CD1c-positive myeloid dendritic cell (primary cell): Measurements from ENCODE around the gene SSTR5.

Experiments used
- DNase-seq: peaks from one replicate; pipeline ENCODE4 v3.0.0-alpha.2; 2016; ENCODE audit errors: extremely low spot score

Gene SSTR5

GRCh38 chr16:1054660-1055556, 17.6 kb upstream of the SSTR5 start:
- peak; percentile 44 for DNase-seq

- no peak for DNase-seq
Observed at GRCh38 chr16:1055557-1055924, 17.0 kb upstream of the SSTR5 start.

- DNase-seq = no peak
Observed at GRCh38 chr16:1056196-1056595, 16.4 kb upstream of the SSTR5 start.

- DNase-seq = peak; percentile 44
Observed at GRCh38 chr16:1057252-1057932, 15.2 kb upstream of the SSTR5 start.

- no peak for DNase-seq
Observed at GRCh38 chr16:1058216-1058615, 14.3 kb upstream of the SSTR5 start.

GRCh38 chr16:1059310-1059709, 13.2 kb upstream of the SSTR5 start:
- DNase-seq = no peak

GRCh38 chr16:1060416-1061340, 11.9 kb upstream of the SSTR5 start:
- no peak for DNase-seq

GRCh38 chr16:1061769-1062505, 10.6 kb upstream of the SSTR5 start:
- DNase-seq = no peak

GRCh38 chr16:1062895-1063294, 9.7 kb upstream of the SSTR5 start:
- no peak for DNase-seq

GRCh38 chr16:1063728-1064127, 8.8 kb upstream of the SSTR5 start:
- DNase-seq = no peak

- DNase-seq = no peak
Observed at GRCh38 chr16:1065469-1066128, 6.9 kb upstream of the SSTR5 start.

- DNase-seq = no peak
Observed at GRCh38 chr16:1066584-1067172, 5.9 kb upstream of the SSTR5 start.

- DNase-seq = no peak
Observed at GRCh38 chr16:1067629-1068028, 4.9 kb upstream of the SSTR5 start.

GRCh38 chr16:1068451-1068850, 4.1 kb upstream of the SSTR5 start:
- DNase-seq = no peak

GRCh38 chr16:1069154-1069553, 3.4 kb upstream of the SSTR5 start:
- DNase-seq = no peak

GRCh38 chr16:1070084-1070863, 2.3 kb upstream of the SSTR5 start:
- no peak for DNase-seq

GRCh38 chr16:1070864-1071408, 1.6 kb upstream of the SSTR5 start:
- no peak for DNase-seq

GRCh38 chr16:1071561-1072225, 854 bp upstream of the SSTR5 start:
- no peak for DNase-seq

GRCh38 chr16:1073262-1073558, 663 bp downstream of the SSTR5 start:
- DNase-seq = no peak
